ENCODE results near the gene HERC2.
"Not testable (repeated sequence)": the region's sequence is repeated elsewhere in the genome, so short reads cannot be mapped to it uniquely, and the experiment has no call there.

Gene HERC2

GRCh38 chr15:28273468-28273867 is 48.5 kb downstream of the HERC2 start:
- no peak for DNase-seq

GRCh38 chr15:28272587-28272986 is 49.4 kb downstream of the HERC2 start:
- DNase-seq, result no peak

- no peak for DNase-seq
Observed at GRCh38 chr15:28271697-28272260, 50.2 kb downstream of the HERC2 start.

- no peak for DNase-seq
Observed at GRCh38 chr15:28269097-28269496, 52.9 kb downstream of the HERC2 start.

GRCh38 chr15:28267727-28268126 is 54.3 kb downstream of the HERC2 start:
- no peak for DNase-seq

GRCh38 chr15:28265334-28266019 is 56.5 kb downstream of the HERC2 start:
- no peak for DNase-seq

GRCh38 chr15:28264166-28264565 is 57.8 kb downstream of the HERC2 start:
- no peak for DNase-seq

- no peak for DNase-seq
Observed at GRCh38 chr15:28262438-28262837, 59.5 kb downstream of the HERC2 start.

GRCh38 chr15:28260722-28261121 is 61.3 kb downstream of the HERC2 start:
- DNase-seq, result no peak

GRCh38 chr15:28260317-28260716 is 61.7 kb downstream of the HERC2 start:
- no peak for DNase-seq

- DNase-seq, result no peak
Observed at GRCh38 chr15:28255965-28256364, 66.0 kb downstream of the HERC2 start.

- DNase-seq, result no peak
Observed at GRCh38 chr15:28252831-28253230, 69.1 kb downstream of the HERC2 start.

- DNase-seq, result no peak
Observed at GRCh38 chr15:28246605-28247004, 75.4 kb downstream of the HERC2 start.

- no peak for DNase-seq
Observed at GRCh38 chr15:28243901-28244300, 78.1 kb downstream of the HERC2 start.

- DNase-seq, result no peak
Observed at GRCh38 chr15:28243399-28243798, 78.6 kb downstream of the HERC2 start.

- DNase-seq, result not testable (repeated sequence)
Observed at GRCh38 chr15:28238296-28238695, 83.7 kb downstream of the HERC2 start.

GRCh38 chr15:28231743-28232142 is 90.2 kb downstream of the HERC2 start:
- DNase-seq, result not testable (repeated sequence)

- DNase-seq, result not testable (repeated sequence)
Observed at GRCh38 chr15:28231336-28231735, 90.6 kb downstream of the HERC2 start.

GRCh38 chr15:28228990-28229640 is 92.9 kb downstream of the HERC2 start:
- DNase-seq, result not testable (repeated sequence)

GRCh38 chr15:28228096-28228495 is 93.9 kb downstream of the HERC2 start:
- DNase-seq, result no peak

GRCh38 chr15:28227303-28227702 is 94.7 kb downstream of the HERC2 start:
- DNase-seq, result not testable (repeated sequence)

- DNase-seq, result not testable (repeated sequence)
Observed at GRCh38 chr15:28222612-28223011, 99.4 kb downstream of the HERC2 start.

- DNase-seq, result not testable (repeated sequence)
Observed at GRCh38 chr15:28221696-28222095, 100.3 kb downstream of the HERC2 start.

- DNase-seq, result no peak
Observed at GRCh38 chr15:28219116-28219515, 102.9 kb downstream of the HERC2 start.
